ENCODE results near the gene BCL2L1.

The BCL2L1 gene

GRCh38 chr20:31681769-31682168, 40.9 kb downstream of the BCL2L1 start:
- Histone ChIP-seq H3K36me3 (peaks cover 5 to 30% (median 8%) of the 10 kb centered on the region in 3 donors), H3K27me3 (no peaks in the 10 kb centered on the region), H3K4me1 (peaks cover 0 to 94% (median 51%) of the 10 kb centered on the region in 4 donors), H3K27ac (peak overlapping the region in 1 of 2 donors; percentile 1), H3K4me3 (no peak overlapping the region), H3K9me3 (no peaks in the 10 kb centered on the region)
- intact Hi-C loops (cut with DNase I; ENCODE audit: low total_unique reads) = no loop called here
- DNase-seq = no peak
- TF ChIP-seq, protein P1, sequence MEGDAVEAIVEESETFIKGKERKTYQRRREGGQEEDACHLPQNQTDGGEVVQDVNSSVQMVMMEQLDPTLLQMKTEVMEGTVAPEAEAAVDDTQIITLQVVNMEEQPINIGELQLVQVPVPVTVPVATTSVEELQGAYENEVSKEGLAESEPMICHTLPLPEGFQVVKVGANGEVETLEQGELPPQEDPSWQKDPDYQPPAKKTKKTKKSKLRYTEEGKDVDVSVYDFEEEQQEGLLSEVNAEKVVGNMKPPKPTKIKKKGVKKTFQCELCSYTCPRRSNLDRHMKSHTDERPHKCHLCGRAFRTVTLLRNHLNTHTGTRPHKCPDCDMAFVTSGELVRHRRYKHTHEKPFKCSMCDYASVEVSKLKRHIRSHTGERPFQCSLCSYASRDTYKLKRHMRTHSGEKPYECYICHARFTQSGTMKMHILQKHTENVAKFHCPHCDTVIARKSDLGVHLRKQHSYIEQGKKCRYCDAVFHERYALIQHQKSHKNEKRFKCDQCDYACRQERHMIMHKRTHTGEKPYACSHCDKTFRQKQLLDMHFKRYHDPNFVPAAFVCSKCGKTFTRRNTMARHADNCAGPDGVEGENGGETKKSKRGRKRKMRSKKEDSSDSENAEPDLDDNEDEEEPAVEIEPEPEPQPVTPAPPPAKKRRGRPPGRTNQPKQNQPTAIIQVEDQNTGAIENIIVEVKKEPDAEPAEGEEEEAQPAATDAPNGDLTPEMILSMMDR (IDR thresholded peaks at IDR 0.05) = no peak

DNA sequence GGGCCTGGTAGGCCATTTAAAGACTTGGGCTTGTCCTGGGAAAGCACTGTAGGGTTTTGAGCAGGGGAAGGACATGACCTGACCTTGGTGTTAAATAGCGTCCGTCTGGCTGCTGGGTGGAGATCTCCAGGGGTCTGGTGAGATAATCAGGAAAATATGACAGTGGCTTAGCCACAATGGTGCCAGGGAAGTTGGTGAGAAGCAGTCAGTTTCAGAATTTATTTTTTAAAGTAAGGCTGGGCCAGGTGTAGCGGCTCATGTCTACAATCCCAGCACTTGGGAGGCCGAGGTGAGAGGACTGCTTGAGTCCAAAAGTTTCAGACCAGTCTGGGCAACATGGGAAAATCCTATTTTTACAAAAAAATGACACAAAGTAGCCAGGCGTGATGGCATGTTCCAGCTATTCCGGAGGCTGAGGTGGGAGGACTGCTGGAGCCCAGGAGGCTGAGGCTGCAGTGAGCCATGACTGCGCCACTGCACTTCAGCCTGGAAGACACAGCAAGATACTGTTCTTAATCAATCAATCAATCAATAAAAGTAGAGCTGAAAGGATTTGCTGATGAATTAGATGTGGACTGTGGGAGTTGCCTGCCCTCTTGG, 41.4 kb downstream of the BCL2L1 start:
- intact Hi-C loops (cut with DNase I; ENCODE audit: low total_unique reads) = no loop called here
- no peak for DNase-seq
- Histone ChIP-seq H3K4me3 (no peak overlapping the region), H3K27me3 (no peaks in the 10 kb centered on the region), H3K36me3 (peaks cover 0 to 25% (median 8%) of the 10 kb centered on the region in 3 donors), H3K27ac (peak overlapping the region in 1 of 2 donors; percentile 1), H3K9me3 (no peaks in the 10 kb centered on the region), H3K4me1 (peaks cover 0 to 94% (median 55%) of the 10 kb centered on the region in 4 donors)
- TF ChIP-seq, protein P1 (IDR thresholded peaks at IDR 0.05) = no peak

- intact Hi-C loops (cut with DNase I; ENCODE audit: low total_unique reads) = no loop called here
- peaks cover 0 to 25% (median 8%) of the 10 kb centered on the region in 3 donors for H3K36me3 ChIP-seq
- peak overlapping the region in 1 of 2 donors; percentile 51 for H3K27ac ChIP-seq
- H3K27me3 ChIP-seq = no peaks in the 10 kb centered on the region
- peaks cover 0 to 94% (median 60%) of the 10 kb centered on the region in 4 donors for H3K4me1 ChIP-seq
- TF ChIP-seq, protein P1 (IDR thresholded peaks at IDR 0.05) = no peak
- H3K9me3 ChIP-seq = no peaks in the 10 kb centered on the region
- no peak for DNase-seq
- no peak overlapping the region for H3K4me3 ChIP-seq
Measured at GRCh38 chr20:31680286-31681127, 42.2 kb downstream of the BCL2L1 start.

GRCh38 chr20:31679357-31680285, 43.0 kb downstream of the BCL2L1 start:
- H3K36me3 ChIP-seq = peaks cover 0 to 25% (median 8%) of the 10 kb centered on the region in 3 donors
- no peaks in the 10 kb centered on the region for H3K9me3 ChIP-seq
- H3K4me3 ChIP-seq = no peak overlapping the region
- H3K27ac ChIP-seq = peak overlapping the region; percentile 31 to 51
- no peaks in the 10 kb centered on the region for H3K27me3 ChIP-seq
- H3K4me1 ChIP-seq = peaks cover 0 to 94% (median 64%) of the 10 kb centered on the region in 4 donors
- TF ChIP-seq, protein P1 (IDR thresholded peaks at IDR 0.05) = no peak
- intact Hi-C loops (cut with DNase I; ENCODE audit: low total_unique reads) = no loop called here
- no peak for DNase-seq
